Liver (tissue), 9 donors: ENCODE results near the gene ATP6V1E1. TPM values are rescaled to one million over a fixed set of nuclear protein-coding genes. Genes with fewer than 3 reads are reported as not detected.

Experiments used
- DNase-seq: peaks from one replicate; pipeline ENCODE4 v3.0.0-alpha.2; 2017; ENCODE audit warnings: low spot score
- H3K27ac ChIP-seq, 2 donors: one replicate each; pipeline ENCODE4 v1.7.0; 2013; ENCODE audit warnings: inconsistent platforms in 2 of 2, low read length in 2 of 2, control low read depth in 1 of 2, low read depth in 1 of 2, mild to moderate bottlenecking in 1 of 2
- H3K27me3 ChIP-seq, 4 donors: one replicate each; pipeline versions ENCODE4 v1.6.1 to v1.7.0; 2013; ENCODE audit warnings: low read length in 3 of 4, inconsistent platforms in 1 of 4, mild to moderate bottlenecking in 1 of 4, moderate library complexity in 1 of 4; ENCODE audit not compliant: control insufficient read depth in 4 of 4, insufficient read depth in 4 of 4
- H3K36me3 ChIP-seq, 4 donors: one replicate each; pipeline versions ENCODE4 v1.6.1 to v1.7.0; 2013; ENCODE audit warnings: low read length in 3 of 4, mild to moderate bottlenecking in 3 of 4, low read depth in 1 of 4, moderate library complexity in 1 of 4; ENCODE audit not compliant: control insufficient read depth in 4 of 4, insufficient read depth in 3 of 4
- H3K4me1 ChIP-seq, 4 donors: one replicate each; pipeline versions ENCODE4 v1.6.1 to v1.7.0; 2013; ENCODE audit warnings: low read length in 3 of 4, mild to moderate bottlenecking in 3 of 4, moderate library complexity in 1 of 4; ENCODE audit not compliant: control insufficient read depth in 4 of 4, insufficient read depth in 4 of 4
- H3K4me3 ChIP-seq, 3 donors: one replicate each; pipeline versions ENCODE4 v1.6.1 to v1.7.0; 2013; ENCODE audit warnings: low read length in 3 of 3, control low read depth in 1 of 3, low read depth in 1 of 3, mild to moderate bottlenecking in 1 of 3
- H3K9ac ChIP-seq, 2 donors: one replicate each; pipeline ENCODE4 v1.7.0; 2013; ENCODE audit warnings: low read length in 2 of 2, mild to moderate bottlenecking in 2 of 2, moderate library complexity in 2 of 2, control low read depth in 1 of 2, low read depth in 1 of 2
- H3K9me3 ChIP-seq, 4 donors: one replicate each; pipeline versions ENCODE4 v1.6.1 to v1.7.0; 2013; ENCODE audit warnings: low read length in 3 of 4; ENCODE audit not compliant: control insufficient read depth in 4 of 4
- ATF3 ChIP-seq: IDR thresholded peaks from 2 replicates; pipeline ENCODE4 v1.6.1; 2016; ENCODE audit warnings: antibody characterized with exemption
- CTCF ChIP-seq: fragments of 150-350 bp; IDR thresholded peaks from 2 replicates; pipeline ENCODE4 v1.5.1; 2017; ENCODE audit warnings: improper control_type of control experiment, low read depth, low read length; ENCODE audit not compliant: missing input control
- EGR1 ChIP-seq, 2 donors: IDR thresholded peaks; 2 replicates each; pipeline ENCODE4 v1.6.1; 2016 to 2018; ENCODE audit warnings: antibody characterized with exemption in 2 of 2, low read depth in 2 of 2
- FOXA1 ChIP-seq: IDR thresholded peaks from 2 replicates; pipeline ENCODE4 v1.6.1; 2016; ENCODE audit warnings: antibody characterized with exemption
- FOXA2 ChIP-seq: IDR thresholded peaks from 2 replicates; pipeline ENCODE4 v1.6.1; 2016; ENCODE audit warnings: antibody characterized with exemption
- GABPA ChIP-seq, 2 donors: IDR thresholded peaks in 1 of 2; conservative IDR thresholded peaks in 1 of 2; 2 replicates each; pipeline ENCODE4 v1.6.1; 2016; ENCODE audit warnings: antibody characterized with exemption in 2 of 2, mild to moderate bottlenecking in 1 of 2, moderate library complexity in 1 of 2
- HNF4A ChIP-seq, 2 donors: conservative IDR thresholded peaks; 2 replicates each; pipeline ENCODE4 v1.6.1; 2016; ENCODE audit warnings: antibody characterized with exemption in 2 of 2, mild to moderate bottlenecking in 2 of 2
- HNF4G ChIP-seq: IDR thresholded peaks from 2 replicates; pipeline ENCODE4 v1.6.1; 2016; ENCODE audit warnings: antibody characterized with exemption
- JUND ChIP-seq, 2 donors: IDR thresholded peaks; 2 replicates each; pipeline ENCODE4 v1.6.1; 2016; ENCODE audit warnings: antibody characterized with exemption in 2 of 2
- MAX ChIP-seq: IDR thresholded peaks from 2 replicates; pipeline ENCODE4 v1.6.1; 2016; ENCODE audit warnings: antibody characterized with exemption
- NR2F2 ChIP-seq: IDR thresholded peaks from 2 replicates; pipeline ENCODE4 v1.6.1; 2016; ENCODE audit warnings: antibody characterized with exemption
- RAD21 ChIP-seq, 2 donors: IDR thresholded peaks; 2 replicates each; pipeline ENCODE4 v1.6.1; 2016; ENCODE audit warnings: antibody characterized with exemption in 2 of 2, mild to moderate bottlenecking in 2 of 2
- REST ChIP-seq: IDR thresholded peaks from 2 replicates; pipeline ENCODE4 v1.6.1; 2016; ENCODE audit warnings: antibody characterized with exemption, mild to moderate bottlenecking
- RXRA ChIP-seq, 2 donors: IDR thresholded peaks; 2 replicates each; pipeline ENCODE4 v1.6.1; 2017 to 2018; ENCODE audit warnings: antibody characterized with exemption in 2 of 2, mild to moderate bottlenecking in 1 of 2
- SP1 ChIP-seq: IDR thresholded peaks from 2 replicates; pipeline ENCODE4 v1.6.1; 2018; ENCODE audit warnings: antibody characterized with exemption, mild to moderate bottlenecking
- TAF1 ChIP-seq: conservative IDR thresholded peaks from 2 replicates; pipeline ENCODE4 v1.6.1; 2016; ENCODE audit warnings: antibody characterized with exemption, mild to moderate bottlenecking
- YY1 ChIP-seq: IDR thresholded peaks from 2 replicates; pipeline ENCODE4 v1.6.1; 2016; ENCODE audit warnings: antibody characterized with exemption, mild to moderate bottlenecking
- ZBTB33 ChIP-seq: IDR thresholded peaks from 2 replicates; pipeline ENCODE4 v1.6.1; 2016; ENCODE audit warnings: antibody characterized with exemption
- WGBS: extraction: QIAGEN DNeasy Blood & Tissue Kit; methylation state at CpG from one replicate; pipeline ENCODE4 v1.1.7; 2013; 5-methylcytosine and 5-hydroxymethylcytosine counted together
- polyA plus RNA-seq, 2 donors: library from polyadenylated mRNA; stranded (reverse) in 1 of 2; unstranded in 1 of 2; fragments of 200-250 nt in 1 of 2; fragments of >200 nt in 1 of 2; fragmentation: Nextera tagmentation in 1 of 2; extraction: Ambion mirVana in 1 of 2; gene quantifications; one replicate each; pipeline versions ENCODE4 v1.2.1 to v1.2.3, GENCODE V29; 2013 to 2015
- total RNA-seq, 2 donors: library from RNA; depleted of rRNA; stranded (reverse); fragments of >200 nt; gene quantifications; one replicate each; pipeline ENCODE4 v1.2.3, GENCODE V29; 2014
- donor health status: healthy.
- donor health status: healthy.
- donor health status: healthy.
- donor health status: healthy.
- donor health status: healthy.

Gene ATP6V1E1
- total and polyA plus RNA-seq, 4 donors, result 44.6 to 53.1 (median 49.1) TPM

GRCh38 chr22:17559188-17559587, 69.4 kb downstream of the ATP6V1E1 start:
- no peak overlapping the region for H3K4me3 ChIP-seq
- H3K27me3 ChIP-seq, result no peaks in the 10 kb centered on the region
- H3K9ac ChIP-seq, result no peak overlapping the region
- peaks cover 0 to 10% (median 2%) of the 10 kb centered on the region in 4 donors for H3K36me3 ChIP-seq
- peaks cover 4 to 22% (median 16%) of the 10 kb centered on the region in 4 donors for H3K4me1 ChIP-seq
- H3K9me3 ChIP-seq, result no peaks in the 10 kb centered on the region
- no peak for DNase-seq
- 95% methylated on average over 10 of the region's 10 CpGs for WGBS
- TF ChIP-seq NR2F2 (no peak), FOXA1 (no peak), CTCF (no peak), SP1 (no peak), MAX (no peak), FOXA2 (no peak), ATF3 (no peak), RAD21 (IDR thresholded peaks at IDR 0.05) (no peak), JUND (IDR thresholded peaks at IDR 0.05) (no peak), EGR1 (IDR thresholded peaks at IDR 0.05; ENCODE audit: low read depth in 2 of 2) (no peak), GABPA (IDR thresholded peaks at IDR 0.05 in 1 of 2, conservative IDR thresholded peaks at IDR 0.05 in 1 of 2) (no peak), TAF1 (no peak), RXRA (IDR thresholded peaks at IDR 0.05) (no peak)
- H3K27ac ChIP-seq, result no peak overlapping the region

GRCh38 chr22:17554814-17555213, 73.7 kb downstream of the ATP6V1E1 start:
- Histone ChIP-seq H3K9me3 (no peaks in the 10 kb centered on the region), H3K36me3 (peaks cover 4 to 33% (median 24%) of the 10 kb centered on the region in 4 donors), H3K27me3 (no peaks in the 10 kb centered on the region), H3K9ac (no peak overlapping the region), H3K4me3 (no peak overlapping the region), H3K27ac (no peak overlapping the region), H3K4me1 (no peaks in the 10 kb centered on the region)
- DNase-seq, result no peak
- WGBS, result 87% methylated on average over 4 of the region's 4 CpGs
- no peak for TF ChIP-seq JUND (IDR thresholded peaks at IDR 0.05)
- TF ChIP-seq FOXA2, result no peak
- no peak for TF ChIP-seq FOXA1
- no peak for TF ChIP-seq GABPA (IDR thresholded peaks at IDR 0.05 in 1 of 2, conservative IDR thresholded peaks at IDR 0.05 in 1 of 2)
- no peak for TF ChIP-seq YY1
- no peak for TF ChIP-seq SP1
- no peak for TF ChIP-seq MAX
- TF ChIP-seq TAF1, result no peak
- no peak for TF ChIP-seq RXRA (IDR thresholded peaks at IDR 0.05)
- no peak for TF ChIP-seq REST
- TF ChIP-seq ZBTB33, result no peak
- no peak for TF ChIP-seq NR2F2
- no peak for TF ChIP-seq HNF4A (conservative IDR thresholded peaks at IDR 0.05)
- no peak for TF ChIP-seq HNF4G
